Measurements from ENCODE around the gene DCX.

DCX gene

GRCh38 chrX:111302284-111302683 lies 109.7 kb downstream of the DCX start:
- DNase-seq = no peak

GRCh38 chrX:111288841-111289240 lies 123.2 kb downstream of the DCX start:
- DNase-seq = no peak

GRCh38 chrX:111284631-111285293 lies 127.2 kb downstream of the DCX start:
- DNase-seq = no peak

GRCh38 chrX:111283446-111283845 lies 128.5 kb downstream of the DCX start:
- no peak for DNase-seq

- DNase-seq = no peak
These were observed 129.0 kb downstream of the DCX start for GRCh38 chrX:111282991-111283390.

- no peak for DNase-seq
These were observed 129.9 kb downstream of the DCX start for GRCh38 chrX:111282139-111282538.

GRCh38 chrX:111270339-111270738 lies 141.7 kb downstream of the DCX start, which contains the start of gene CAPN6:
CAPN6 (minus strand) TSS chrX:111270483; CDS start chrX:111263936, 6,547 bp downstream.
- DNase-seq = no peak

- DNase-seq = no peak
These were observed 143.5 kb downstream of the DCX start for GRCh38 chrX:111268506-111268905.

- DNase-seq = no peak
These were observed 146.5 kb downstream of the DCX start for GRCh38 chrX:111265486-111265885.

- DNase-seq = no peak
These were observed 147.6 kb downstream of the DCX start for GRCh38 chrX:111264385-111264784.

GRCh38 chrX:111262086-111262485 lies 149.9 kb downstream of the DCX start:
- no peak for DNase-seq

GRCh38 chrX:111260451-111260850 lies 151.5 kb downstream of the DCX start:
- no peak for DNase-seq

GRCh38 chrX:111259559-111259958 lies 152.4 kb downstream of the DCX start:
- no peak for DNase-seq

- no peak for DNase-seq
These were observed 154.3 kb downstream of the DCX start for GRCh38 chrX:111257733-111258132.

- DNase-seq = no peak
These were observed 156.9 kb downstream of the DCX start for GRCh38 chrX:111254896-111255693.

GRCh38 chrX:111244235-111244750 lies 167.7 kb downstream of the DCX start:
- no peak for DNase-seq

Data from C1 segment of cervical spinal cord (tissue), 14 donors.